ENCODE measurements around the gene GABBR2.

- no peak for TF ChIP-seq CTCF (IDR thresholded peaks at IDR 0.05; ENCODE audit: low read length)
- TF ChIP-seq EZH2 (optimal IDR thresholded peaks at IDR 0.05; ENCODE audit: low read depth, low read length) = no peak
- TF ChIP-seq EZH2phosphoT487 (IDR thresholded peaks at IDR 0.05; ENCODE audit: low read length) = no peak
Measured at GRCh38 chr9:98427491-98427890, 281.2 kb downstream of the GABBR2 start.

All from MM.1S (cell line).